GM18502 (cell line): ENCODE data around the gene PSMF1.

ENCODE experiments used
- ATAC-seq: cut with Tn5 transposase; IDR thresholded peaks from one replicate; pipeline ENCODE4 v1.9.1; 2021; ENCODE audit warnings: mild to moderate bottlenecking; ENCODE audit not compliant: unreplicated experiment, poor library complexity

PSMF1 gene, protein sequence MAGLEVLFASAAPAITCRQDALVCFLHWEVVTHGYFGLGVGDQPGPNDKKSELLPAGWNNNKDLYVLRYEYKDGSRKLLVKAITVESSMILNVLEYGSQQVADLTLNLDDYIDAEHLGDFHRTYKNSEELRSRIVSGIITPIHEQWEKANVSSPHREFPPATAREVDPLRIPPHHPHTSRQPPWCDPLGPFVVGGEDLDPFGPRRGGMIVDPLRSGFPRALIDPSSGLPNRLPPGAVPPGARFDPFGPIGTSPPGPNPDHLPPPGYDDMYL

DNA sequence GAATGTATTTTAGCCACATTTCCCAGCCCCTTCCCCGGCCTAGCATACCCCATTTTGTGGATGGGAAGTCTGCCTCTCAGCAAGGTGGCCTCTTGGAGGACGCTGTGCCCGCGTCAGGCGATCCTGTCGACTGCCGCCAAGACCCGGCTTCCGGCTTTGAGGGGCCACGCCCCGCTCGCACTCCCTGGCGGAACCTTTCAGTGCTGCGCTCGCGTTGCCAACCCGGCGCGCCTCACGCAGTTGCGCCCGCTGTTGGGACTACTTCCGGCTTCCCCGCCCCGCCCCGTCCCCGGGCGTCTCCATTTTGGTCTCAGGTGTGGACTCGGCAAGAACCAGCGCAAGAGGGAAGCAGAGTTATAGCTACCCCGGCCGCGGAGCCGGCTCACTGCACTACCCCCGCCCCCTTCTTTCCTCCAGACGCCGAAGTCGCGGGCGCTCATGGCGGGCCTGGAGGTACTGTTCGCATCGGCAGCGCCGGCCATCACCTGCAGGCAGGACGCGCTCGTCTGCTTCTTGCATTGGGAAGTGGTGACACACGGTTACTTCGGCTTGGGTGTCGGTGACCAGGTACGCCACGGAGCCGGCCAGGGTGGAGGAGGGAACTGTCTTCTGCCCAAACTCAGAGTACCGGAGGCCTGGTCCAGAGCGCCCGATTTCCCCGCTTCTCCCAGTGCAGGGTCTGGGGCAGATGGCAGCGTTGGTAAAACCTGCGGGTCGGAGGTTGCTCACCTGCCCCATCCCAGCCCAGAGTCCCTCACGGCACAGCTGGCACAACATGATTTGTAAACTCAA, at the start of gene PSMF1:
TSS of gene PSMF1 (plus strand) at position 267 of the 792 bp plus-strand sequence. CDS start at position 439, 172 bp downstream.
- ATAC-seq = peak; percentile 95

DNA sequence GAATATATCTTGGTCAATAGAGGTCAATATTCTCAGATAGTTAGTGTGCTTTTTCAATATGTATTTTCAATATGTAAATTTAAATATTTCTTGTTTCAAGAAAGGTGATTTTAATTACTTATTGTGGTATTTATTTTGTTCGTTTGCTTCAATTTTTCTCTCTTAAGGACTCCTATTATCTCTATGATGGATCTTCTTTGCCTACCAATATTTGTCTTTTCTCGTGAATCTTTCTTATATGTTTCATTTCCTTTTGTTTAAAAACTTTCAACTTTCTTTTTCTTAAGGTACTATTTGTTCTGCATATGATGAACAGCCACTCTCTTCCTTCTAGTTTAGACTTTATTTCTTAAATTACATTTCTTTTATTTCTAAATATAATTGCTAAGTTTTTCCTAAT, 46.1 kb upstream of the PSMF1 start:
- no peak for ATAC-seq

DNA sequence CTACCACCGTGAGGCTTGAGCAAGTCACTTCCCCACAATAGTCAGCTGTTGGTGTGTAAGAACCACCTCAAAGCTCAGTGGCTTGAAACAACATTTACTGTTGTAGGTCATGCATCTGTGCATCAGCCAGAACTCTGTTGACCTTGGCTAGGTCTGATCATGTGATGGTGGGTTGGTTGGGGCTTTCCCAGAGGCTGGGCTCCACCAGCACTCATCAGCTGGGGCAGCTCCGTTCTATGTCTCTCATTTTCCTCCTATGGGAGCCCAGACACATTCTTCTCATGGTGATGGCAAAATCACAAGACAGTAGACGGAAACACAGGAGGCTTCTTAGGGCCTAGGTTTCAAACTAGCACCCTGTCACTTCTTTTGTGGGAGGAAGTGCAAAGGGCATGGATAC, 42.8 kb upstream of the PSMF1 start:
- no peak for ATAC-seq

DNA sequence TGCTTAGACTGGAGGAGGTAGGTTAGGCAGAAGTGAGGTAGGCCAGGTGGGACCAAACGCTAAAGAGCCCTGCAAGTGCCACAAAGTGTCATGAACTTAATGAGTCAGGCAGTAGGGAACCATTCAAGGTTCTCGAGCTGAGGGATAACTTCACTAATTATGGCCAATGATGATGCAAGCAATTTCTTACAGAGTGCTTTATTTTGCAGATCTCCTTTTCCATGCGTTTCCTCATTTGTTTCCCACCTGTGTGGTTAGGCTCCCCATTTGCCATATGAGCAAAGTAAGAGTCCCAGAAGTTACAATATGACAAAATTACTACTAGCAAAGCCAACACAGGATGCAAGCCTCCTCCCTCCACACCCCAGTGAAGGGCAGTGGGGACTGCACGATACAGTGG, 36.5 kb upstream of the PSMF1 start:
- ATAC-seq = no peak

DNA sequence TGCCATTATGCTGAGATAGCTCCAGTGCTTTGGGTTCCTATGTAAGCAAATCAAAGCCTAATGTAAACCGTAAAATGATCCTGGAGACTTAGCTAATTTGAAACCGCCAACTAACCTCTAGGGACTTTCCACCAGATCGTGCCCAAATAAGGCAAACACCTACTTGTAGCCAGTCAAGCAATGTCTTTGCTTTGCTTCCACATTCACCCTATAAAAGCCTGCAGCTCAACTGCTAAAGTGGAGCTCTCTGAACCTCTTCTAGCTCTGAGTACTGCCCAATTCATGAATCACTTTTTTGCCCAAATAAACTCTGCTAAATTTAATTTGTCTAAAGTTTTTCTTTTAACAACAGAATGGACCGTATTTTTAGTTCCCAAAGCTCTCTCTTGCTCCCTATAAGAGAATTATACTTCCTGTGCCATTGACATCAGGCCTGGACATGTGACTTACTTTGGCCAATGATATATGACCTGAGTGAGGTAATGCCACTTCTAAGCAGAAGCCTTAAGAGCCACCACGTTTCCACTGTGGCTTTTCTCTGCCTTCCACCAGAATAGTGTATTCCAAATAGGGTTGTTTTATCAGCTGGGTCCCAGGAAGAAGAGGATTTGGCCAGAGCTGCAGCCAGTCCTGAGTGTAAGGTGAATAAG, 34.8 kb upstream of the PSMF1 start:
- ATAC-seq = no peak

DNA sequence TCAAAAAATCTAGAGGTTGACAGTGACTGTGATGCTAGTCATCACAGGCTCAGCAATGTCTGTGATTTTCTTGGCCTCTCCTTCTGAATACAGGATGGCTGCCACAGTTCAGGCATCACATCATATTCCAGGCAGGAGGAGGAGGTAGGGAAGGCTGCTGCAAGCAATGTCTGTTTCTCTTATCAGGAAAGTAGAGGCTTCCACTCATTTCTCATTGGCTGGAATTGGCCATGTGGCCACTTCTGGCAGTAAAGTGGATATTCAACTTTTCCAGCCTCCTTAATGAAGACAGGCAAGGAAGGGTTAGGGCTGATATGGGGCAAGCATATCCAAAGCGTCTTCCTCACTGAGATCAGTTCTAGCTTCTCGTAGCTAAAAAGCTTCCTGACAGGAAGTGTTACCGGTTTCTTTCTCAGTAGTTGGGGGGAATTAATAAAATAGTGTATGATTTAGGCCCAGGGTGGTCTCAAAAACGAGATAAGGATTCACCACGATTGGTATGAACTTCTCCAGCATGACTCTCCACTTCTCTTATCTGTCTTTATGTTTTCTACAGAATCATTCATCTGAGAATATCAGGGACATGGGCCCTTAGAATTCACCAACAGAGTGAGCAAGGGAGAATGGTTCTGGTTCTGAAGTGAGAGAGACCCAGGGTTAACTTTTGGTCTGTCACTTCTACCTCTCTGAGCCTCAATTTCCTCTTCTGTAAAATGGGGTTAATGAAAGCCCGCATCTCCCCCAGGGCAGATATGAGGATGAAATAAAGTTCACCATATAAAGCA, 32.7 kb upstream of the PSMF1 start:
- ATAC-seq = no peak

DNA sequence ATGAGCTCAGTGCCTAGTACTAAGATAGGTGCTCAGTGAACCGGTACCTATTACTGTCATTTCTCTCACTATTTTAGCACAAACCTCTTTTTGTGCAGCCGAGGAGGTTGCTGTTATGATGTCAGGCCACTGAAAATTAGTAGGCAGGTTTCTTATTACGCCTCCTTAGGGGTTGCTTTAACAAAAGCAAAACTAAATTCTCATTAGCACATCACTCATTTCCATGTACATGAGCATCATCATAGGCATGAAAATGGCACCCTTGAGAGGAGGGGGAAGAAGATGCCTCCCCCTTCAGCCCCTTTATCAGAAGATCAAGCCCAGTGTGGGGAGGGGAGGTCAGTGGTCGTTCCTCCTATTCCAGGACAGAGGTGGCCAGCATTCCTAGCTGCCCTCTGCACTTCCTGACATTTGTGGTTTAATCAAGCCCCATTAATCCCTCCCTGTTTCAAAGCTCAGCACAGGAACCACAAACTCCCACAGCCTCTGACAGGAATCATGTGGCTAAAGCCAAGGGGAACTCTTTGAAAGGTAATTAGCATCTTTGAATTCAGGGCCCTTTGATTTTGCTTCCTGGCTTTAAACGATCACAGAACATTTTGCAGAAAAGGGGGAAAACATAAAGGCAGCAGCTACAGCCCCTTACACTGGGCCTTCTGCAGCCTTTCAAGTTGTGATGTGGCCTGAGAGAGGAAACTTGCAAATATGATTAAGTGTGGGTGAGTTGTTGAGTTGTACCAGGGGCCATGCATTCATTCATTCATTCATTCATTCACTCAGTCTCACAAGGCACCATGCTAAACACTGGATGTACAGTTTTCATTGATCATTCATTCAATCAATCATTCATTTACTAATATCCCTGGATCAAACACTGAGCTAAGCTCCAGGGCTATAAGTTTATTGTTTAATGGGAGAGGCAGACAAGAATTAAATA, 31.9 kb upstream of the PSMF1 start:
- ATAC-seq = no peak

DNA sequence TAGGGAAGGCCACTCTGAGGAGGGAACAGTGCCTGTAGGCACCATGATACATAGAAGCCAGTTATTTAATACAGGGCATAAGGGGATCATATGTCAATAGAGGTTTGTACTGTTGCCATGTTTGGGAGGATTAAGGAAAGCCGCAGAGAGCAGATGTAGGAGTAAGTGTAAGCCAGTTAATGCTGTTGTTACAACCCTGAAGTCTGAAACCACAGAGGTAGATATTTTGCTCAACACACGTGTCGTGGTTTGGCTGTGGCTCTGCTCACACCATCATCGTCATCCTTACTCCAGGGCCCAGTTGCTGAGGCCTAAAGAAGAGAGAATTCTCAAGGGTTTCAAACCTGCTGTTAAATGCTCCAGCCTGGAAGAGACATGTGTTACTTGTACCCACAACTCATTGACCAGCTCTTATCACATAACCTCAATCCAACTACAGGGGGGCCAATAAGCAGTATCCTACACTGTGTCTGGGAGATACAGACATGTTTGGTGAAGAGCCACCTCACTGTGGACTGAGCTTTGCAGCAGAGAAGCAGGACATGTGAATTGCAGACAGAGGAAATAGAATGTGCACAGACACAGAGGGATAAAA, 31.0 kb upstream of the PSMF1 start:
- no peak for ATAC-seq

DNA sequence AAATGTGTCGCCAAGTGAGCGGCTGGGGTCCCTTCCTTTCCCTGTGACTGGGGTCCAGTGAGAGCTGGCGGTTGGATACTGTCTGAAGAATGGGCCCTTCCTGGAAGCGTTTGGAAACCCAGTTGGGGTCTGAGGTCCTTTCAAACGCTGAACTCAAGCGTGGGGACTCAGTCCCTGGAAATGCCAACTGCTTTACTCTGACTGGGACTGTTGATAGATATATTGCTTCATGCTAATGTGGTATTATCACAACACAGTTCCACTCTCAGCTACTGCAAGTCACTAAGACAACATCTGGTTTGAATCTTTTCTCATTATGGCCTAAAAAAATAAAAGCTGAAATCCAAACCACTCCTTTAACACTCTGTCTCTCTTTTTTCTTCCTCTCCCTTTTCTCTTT, 23.7 kb upstream of the PSMF1 start:
- ATAC-seq = no peak

DNA sequence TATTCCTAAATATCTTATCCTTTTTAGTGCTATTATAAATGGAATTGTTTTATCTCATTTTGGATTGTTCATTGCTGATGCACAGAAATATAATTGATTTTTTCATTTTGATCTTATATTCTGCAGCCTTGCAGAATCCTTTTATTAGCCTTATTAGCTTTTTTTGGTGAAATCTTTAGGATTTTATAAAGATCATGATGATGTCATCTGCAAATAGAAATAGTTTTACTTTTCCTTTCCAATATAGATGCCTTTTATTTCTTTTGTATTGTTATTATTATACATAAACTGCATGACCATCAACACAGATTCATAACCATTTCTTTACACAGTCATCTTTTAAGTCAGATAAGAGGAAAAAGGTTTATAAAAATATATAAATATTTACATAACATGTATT, 16.9 kb upstream of the PSMF1 start:
- no peak for ATAC-seq

DNA sequence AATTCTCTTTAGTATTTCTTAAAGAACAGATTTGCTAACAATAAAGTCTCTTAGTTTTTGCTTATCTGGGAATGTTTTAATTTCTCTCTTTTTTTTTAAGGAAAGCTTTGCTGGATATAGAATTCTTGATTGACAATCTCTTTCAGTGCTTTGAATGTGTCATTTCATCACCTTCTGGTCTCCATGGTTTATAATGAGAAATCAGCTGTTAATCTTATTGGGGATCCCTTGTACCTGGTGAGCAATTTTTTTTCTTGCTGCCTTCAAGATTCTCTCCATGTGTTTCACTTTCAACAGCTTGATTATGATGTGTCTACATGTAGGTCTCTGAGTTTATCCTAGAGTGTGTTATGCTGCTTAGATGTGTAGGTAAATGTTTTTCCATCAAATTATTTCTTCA, 16.4 kb upstream of the PSMF1 start:
- no peak for ATAC-seq

DNA sequence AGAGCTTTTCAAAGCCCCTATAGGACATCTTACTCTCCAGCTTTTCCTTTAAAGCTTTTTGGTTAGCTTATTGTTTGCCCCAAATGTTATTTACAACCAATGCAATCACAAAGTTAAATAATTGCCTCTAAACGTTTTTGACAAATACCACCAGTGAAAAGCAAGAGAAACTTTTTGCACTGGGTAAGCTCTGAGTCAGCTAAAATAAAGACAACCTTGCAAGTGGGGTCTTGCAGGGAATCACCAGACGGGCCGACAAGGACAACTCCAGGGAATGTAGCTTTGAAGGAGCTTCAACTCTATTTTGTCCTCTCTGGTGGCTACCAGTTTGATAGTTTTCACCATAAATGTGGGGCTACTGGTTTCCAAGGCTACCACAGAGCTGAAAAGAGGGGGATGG, 14.7 kb upstream of the PSMF1 start:
- ATAC-seq = no peak

DNA sequence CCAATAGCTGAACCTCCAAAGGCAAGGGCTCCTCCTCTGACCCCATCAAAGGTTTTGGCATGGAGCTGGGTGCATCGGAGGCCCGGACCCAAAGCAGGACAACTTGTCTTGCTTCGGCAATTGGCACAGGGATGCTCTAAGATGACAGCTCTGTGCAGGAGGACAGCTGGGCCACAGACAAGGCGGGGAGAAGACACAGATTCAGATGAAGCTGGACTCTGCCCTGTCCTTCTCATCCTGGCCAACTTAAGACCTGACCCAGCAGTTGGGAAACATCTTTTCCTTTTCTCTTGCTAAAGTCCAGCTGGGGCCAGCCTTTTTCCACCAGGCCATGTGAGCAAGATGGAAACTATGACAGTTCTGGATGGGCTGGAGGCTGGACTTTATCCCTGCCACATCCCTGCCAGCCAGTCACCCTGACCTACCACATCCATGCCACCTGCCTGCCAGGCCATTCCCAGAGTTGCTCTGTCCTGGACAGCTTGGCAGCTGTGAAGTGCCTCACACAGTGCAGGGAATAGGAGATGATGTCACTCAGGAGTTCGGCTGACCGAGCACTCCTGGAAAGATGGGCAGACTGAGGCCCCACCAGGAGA, 12.7 kb upstream of the PSMF1 start:
- no peak for ATAC-seq

DNA sequence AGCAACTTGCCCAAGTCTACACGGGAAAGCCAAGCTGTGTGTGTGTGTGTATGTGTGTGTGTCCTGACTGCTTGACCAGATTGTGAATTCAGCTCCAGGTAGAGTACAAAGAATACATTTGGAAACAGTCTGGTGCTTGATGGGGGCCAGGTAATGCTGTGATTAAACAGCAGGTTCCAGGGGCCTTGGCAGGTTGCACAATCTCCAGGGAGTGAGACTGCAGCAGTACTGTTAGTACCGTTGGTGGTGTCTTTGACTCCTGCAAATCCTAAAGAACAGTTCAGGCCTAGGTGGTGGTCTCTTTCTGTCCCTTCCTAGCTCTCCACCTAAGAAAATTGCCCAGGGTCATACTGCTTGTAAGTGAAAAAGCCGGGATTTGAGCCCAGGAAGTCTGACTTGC, 11.2 kb upstream of the PSMF1 start:
- ATAC-seq = no peak

DNA sequence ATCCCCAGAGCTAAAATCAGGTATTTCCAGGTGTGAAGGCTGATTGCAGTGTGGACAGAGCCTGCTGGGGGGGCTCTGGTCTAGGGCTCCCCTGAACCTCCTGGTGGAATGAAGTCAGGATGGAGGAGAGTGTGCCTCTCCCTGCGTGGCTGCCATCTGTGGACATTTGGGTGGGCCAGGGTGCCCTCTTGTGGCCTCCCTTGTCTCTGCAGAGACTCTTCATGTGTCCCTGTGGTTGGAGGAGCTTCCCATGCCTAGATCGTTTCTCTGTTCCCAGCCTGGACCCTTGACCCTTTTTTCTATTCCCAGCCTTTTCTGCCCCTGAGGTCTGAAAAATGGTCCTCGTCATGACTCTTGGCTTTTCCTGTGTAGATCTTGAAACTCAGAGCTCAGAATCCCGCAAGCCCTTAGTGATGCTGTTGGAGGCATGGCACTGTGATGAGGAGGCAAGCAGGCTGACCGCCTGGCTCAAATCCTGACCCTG, 9.9 kb upstream of the PSMF1 start:
- no peak for ATAC-seq

DNA sequence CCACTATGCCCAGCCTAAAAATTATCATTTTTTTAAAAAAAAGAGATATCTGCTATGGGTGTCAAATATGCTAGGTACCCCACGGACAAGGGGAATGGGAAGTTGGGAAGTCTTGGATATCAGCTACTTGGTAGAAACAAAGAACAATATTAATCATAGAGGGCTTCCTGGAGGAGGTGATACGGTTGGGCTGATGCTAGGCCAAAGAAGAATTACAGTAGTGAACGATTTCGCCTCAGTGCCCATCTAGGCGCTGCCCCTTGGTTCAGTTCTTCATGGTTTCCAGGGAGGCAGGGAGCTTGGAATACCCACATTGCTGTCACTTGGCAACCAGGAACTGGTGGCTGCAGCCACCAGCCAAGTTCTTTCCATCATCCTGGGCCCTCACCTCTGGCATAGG, 5.5 kb upstream of the PSMF1 start:
- no peak for ATAC-seq

DNA sequence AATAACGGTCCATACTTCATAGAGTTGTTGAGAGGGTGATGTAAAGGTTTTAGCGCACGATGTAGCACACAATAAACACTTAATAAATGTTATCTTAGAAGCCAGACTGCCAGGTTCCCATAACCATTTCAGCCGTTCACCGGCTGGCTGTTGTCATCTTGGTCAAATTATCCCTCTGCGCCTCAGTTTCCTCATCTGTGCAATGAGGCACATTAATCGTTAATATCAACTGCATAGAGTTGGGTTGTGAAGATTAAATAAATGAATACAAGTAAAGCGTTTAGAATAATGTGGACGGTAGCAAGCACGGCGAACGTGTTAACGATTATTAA, 432 bp upstream of the PSMF1 start:
- ATAC-seq = no peak

DNA sequence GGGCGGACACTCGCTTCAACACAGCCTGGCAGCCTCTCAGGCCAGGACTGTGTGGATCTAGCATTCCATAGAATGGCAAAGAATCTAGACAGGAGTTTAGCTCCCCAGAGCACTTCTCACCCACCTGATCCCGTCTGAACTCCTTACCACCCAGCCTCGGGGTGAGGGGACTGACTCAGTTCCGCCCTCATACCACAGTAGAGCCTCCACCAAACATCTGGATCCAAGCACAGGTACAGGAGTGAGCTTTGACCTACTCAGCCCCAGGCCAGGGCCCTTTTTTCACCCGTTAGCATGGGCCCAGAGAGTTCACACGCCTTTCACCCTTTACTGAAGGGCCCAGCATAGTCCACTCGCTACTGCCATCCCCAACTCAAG, 715 bp downstream of the PSMF1 start:
- ATAC-seq = no peak

DNA sequence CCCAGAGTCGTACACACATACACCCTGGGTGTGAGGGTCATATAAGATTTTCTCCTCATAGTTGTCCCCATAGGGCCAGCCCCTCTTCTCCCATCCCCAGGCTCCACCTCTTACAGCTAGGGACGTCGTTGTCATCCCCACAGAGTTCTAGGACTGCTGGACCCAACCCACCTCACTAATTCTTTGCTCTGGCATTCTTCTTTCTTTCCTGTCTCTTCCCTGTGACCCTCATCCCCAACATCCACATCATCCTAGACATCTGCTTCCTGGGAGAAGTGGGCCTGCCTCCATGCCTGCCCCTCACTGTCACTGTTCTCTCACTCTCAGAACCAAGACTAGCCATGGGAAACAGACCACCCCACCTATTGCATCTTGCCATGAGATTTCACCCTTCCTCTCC, 1.1 kb downstream of the PSMF1 start:
- no peak for ATAC-seq
